NB4 (cell line): ENCODE data around the gene GASK1B.

ENCODE experiments used
- DNase-seq: peaks from one replicate; pipeline ENCODE4 v3.0.0; 2010; ENCODE audit warnings: low read depth
- H3K4me3 ChIP-seq: one replicate; pipeline ENCODE4 v1.5.1; 2011; ENCODE audit warnings: mild to moderate bottlenecking, low read depth, low read length, moderate library complexity
- MYC ChIP-seq: IDR thresholded peaks from 2 replicates; pipeline ENCODE4 v1.6.1; 2011; ENCODE audit warnings: low read depth, low read length
- POLR2A ChIP-seq: IDR thresholded peaks from 2 replicates; pipeline ENCODE4 v1.6.1; 2011; ENCODE audit warnings: mild to moderate bottlenecking; ENCODE audit not compliant: insufficient read length; ENCODE audit errors: extremely low read depth
- TF ChIP-seq, protein P1 (sequence below): IDR thresholded peaks from one replicate; pipeline ENCODE4 v1.5.1; 2012; ENCODE audit warnings: low read depth, low read length
- TF ChIP-seq, protein P2 (sequence below): IDR thresholded peaks from 2 replicates; pipeline ENCODE4 v1.6.1; 2011; ENCODE audit warnings: low read depth, low read length

GASK1B gene

DNA sequence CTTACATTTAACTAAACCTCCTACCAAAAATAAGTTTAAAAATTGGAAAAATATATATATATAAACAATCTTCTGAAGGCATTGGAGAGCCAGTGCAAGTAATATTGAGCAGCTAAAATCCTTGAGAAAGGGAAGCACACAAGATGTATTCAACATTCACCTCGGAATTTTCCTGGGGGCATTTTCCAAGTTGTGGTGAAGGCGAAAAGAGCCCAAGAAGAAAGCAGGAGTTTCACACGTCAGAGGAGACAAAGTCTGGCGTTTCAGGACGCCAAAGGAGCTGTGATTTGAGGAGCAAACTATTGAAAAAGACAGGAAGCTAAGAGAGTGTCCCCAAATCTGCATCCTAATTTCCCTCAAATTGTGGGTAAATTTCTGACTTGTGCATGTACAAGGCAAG is 9.1 kb upstream of the GASK1B start:
- no peak for TF ChIP-seq MYC
- TF ChIP-seq, protein P1, sequence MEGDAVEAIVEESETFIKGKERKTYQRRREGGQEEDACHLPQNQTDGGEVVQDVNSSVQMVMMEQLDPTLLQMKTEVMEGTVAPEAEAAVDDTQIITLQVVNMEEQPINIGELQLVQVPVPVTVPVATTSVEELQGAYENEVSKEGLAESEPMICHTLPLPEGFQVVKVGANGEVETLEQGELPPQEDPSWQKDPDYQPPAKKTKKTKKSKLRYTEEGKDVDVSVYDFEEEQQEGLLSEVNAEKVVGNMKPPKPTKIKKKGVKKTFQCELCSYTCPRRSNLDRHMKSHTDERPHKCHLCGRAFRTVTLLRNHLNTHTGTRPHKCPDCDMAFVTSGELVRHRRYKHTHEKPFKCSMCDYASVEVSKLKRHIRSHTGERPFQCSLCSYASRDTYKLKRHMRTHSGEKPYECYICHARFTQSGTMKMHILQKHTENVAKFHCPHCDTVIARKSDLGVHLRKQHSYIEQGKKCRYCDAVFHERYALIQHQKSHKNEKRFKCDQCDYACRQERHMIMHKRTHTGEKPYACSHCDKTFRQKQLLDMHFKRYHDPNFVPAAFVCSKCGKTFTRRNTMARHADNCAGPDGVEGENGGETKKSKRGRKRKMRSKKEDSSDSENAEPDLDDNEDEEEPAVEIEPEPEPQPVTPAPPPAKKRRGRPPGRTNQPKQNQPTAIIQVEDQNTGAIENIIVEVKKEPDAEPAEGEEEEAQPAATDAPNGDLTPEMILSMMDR = no peak
- TF ChIP-seq, protein P2, sequence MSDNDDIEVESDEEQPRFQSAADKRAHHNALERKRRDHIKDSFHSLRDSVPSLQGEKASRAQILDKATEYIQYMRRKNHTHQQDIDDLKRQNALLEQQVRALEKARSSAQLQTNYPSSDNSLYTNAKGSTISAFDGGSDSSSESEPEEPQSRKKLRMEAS = no peak
- TF ChIP-seq POLR2A = no peak
- DNase-seq = no peak
- no peak overlapping the region for H3K4me3 ChIP-seq

DNA sequence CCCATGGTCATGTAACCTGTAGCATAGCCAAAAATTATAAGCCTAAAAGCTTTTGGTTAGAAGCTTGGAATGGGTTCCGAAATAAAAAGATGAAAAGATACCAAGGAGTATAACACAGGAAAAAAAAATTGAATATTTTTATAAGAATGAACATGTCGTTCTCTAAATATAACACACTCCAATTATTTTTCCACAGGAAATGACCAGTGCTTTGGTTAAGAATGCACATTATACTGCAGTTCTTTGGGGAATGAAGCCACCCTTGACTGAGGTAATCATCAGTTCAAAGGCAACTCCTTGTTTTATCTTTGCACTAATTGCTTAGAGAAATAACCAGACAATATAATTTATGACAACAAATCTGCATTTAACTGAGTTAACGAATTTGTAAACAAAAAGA is 6.6 kb upstream of the GASK1B start:
- TF ChIP-seq, protein P1 = no peak
- TF ChIP-seq, protein P2 = no peak
- TF ChIP-seq POLR2A (no peak), MYC (no peak)
- H3K4me3 ChIP-seq = no peak overlapping the region
- no peak for DNase-seq

DNA sequence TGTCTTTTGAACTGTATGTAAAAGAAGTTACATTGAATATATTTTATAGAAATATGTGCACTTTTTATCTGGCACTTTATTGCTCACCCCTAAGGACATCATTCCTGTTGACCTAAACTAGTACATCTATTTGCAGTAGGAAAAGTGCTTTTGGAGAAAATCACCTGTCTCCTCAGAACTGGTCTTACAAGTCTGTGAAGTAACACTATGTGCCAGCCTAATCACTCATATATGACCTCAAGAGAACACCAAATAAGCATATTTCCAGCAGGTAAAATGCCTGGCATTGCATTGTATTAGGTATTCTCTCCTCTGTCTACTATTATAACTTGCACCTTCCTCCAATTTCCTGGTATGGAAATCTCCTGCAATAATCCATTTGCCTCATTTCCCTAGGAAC is 4.0 kb upstream of the GASK1B start:
- TF ChIP-seq MYC = no peak
- TF ChIP-seq, protein P1 = no peak
- TF ChIP-seq, protein P2 = no peak
- no peak for TF ChIP-seq POLR2A
- DNase-seq = no peak

DNA sequence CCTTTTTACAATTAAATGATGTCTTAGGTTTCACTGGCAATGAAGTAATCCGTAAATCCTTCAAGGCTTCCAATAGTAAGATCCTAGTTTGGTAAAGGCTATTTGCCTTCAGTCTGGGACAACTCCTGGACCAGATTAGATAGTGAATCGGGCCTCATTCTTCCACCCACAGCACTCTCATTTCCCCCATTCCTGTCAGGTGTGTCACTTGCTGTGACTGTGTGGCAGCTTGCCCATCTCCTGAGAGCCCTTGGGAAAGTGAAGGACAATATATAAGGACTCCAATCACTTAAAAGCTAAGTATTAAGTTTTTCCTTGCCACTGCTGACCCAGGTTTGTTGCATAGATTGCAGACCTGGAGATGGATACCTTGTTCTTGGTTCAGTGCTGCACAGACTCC is 3.3 kb upstream of the GASK1B start:
- H3K4me3 ChIP-seq = no peak overlapping the region
- TF ChIP-seq, protein P2 = no peak
- TF ChIP-seq, protein P1 = no peak
- TF ChIP-seq POLR2A = no peak
- no peak for TF ChIP-seq MYC
- DNase-seq = no peak

More for the DNA sequence above, 4.0 kb upstream of the GASK1B start:
- H3K4me3 ChIP-seq = no peak overlapping the region

DNA sequence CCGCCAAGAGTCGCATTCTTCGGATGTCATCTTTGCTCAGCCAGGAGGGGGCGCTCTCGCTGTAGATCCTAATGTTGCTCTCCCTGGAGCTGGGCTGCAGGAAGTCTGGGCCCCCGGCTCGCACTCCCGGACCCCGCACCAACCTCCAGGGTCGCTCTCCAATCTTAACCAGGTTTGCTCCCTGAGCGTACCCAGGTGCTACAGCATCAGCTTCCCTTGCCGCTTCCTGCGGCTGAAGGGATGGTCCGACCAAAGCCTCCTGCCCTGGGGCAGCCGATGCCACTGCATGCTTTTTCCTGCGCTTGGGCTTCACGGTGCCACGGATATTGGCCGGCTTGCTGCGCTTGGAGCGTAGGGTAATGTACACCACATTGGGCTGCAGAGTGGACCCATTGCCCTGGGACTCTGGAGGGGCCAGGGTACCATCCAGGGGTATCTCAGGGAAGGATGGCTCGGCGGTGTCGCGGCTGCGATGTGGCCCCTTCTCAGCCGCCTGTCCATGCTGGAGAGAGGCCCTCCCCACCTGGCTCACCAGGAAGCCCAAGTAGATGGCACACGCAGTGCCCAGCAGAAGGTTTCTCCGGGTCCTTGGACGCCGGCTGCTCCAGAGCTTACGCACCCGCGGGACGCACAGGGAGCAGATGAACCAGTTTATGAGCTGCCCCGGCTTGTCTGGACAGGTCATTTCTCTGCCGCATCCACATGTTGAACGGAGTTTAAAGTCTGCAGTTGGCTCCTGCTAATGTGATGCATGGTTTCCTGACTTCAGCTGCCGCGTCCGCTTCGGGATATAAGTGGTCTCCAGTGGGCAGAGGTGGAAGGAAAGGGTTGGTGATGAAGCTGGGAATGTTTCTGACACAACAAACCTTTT is 1.9 kb downstream of the GASK1B start:
- DNase-seq = no peak
- no peak for TF ChIP-seq POLR2A
- TF ChIP-seq MYC = no peak
- TF ChIP-seq, protein P2 = no peak
- TF ChIP-seq, protein P1 = peak; percentile 17
- H3K4me3 ChIP-seq = no peak overlapping the region
